ENCODE results near the gene DUOX2.

- TF ChIP-seq, protein P1, sequence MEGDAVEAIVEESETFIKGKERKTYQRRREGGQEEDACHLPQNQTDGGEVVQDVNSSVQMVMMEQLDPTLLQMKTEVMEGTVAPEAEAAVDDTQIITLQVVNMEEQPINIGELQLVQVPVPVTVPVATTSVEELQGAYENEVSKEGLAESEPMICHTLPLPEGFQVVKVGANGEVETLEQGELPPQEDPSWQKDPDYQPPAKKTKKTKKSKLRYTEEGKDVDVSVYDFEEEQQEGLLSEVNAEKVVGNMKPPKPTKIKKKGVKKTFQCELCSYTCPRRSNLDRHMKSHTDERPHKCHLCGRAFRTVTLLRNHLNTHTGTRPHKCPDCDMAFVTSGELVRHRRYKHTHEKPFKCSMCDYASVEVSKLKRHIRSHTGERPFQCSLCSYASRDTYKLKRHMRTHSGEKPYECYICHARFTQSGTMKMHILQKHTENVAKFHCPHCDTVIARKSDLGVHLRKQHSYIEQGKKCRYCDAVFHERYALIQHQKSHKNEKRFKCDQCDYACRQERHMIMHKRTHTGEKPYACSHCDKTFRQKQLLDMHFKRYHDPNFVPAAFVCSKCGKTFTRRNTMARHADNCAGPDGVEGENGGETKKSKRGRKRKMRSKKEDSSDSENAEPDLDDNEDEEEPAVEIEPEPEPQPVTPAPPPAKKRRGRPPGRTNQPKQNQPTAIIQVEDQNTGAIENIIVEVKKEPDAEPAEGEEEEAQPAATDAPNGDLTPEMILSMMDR (IDR thresholded peaks at IDR 0.05) = no peak
- TF ChIP-seq POLR2A (IDR thresholded peaks at IDR 0.05) = no peak
Measured at GRCh38 chr15:45110256-45110820, 3.6 kb downstream of the DUOX2 start.

Data from heart left ventricle (tissue), 13 donors.